ENCODE results near the gene EPS15. TPM values are rescaled to one million over a fixed set of nuclear protein-coding genes. Genes with fewer than 3 reads are reported as not detected.

EPS15 gene
- total and polyA plus RNA-seq, 10 of the 15 experiments (the other 5 are each of a cell fraction or from before 2014, with no cell fraction given): 24.7 to 87.8 (median 56.3) TPM

DNA sequence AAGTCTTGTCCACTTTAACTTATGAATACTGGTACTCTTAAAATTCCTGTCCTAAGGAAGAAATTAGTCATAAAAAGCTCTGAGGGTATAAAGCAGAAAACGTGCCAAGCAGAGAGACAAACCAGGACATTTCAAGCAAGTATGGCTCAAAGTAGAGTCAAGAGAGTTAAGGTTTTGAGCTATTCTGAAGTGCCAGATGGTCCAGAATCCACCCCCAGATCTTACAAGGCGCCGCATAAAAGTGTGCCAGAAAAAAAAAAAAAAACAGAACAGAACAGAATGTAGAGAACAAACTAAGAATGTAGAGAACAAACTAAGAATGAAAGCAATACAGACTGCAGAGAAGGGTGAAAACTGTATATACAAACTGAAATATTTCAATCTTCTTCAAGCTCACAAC, 12.5 kb downstream of the EPS15 start (continued):
- TF ChIP-seq, protein P1, sequence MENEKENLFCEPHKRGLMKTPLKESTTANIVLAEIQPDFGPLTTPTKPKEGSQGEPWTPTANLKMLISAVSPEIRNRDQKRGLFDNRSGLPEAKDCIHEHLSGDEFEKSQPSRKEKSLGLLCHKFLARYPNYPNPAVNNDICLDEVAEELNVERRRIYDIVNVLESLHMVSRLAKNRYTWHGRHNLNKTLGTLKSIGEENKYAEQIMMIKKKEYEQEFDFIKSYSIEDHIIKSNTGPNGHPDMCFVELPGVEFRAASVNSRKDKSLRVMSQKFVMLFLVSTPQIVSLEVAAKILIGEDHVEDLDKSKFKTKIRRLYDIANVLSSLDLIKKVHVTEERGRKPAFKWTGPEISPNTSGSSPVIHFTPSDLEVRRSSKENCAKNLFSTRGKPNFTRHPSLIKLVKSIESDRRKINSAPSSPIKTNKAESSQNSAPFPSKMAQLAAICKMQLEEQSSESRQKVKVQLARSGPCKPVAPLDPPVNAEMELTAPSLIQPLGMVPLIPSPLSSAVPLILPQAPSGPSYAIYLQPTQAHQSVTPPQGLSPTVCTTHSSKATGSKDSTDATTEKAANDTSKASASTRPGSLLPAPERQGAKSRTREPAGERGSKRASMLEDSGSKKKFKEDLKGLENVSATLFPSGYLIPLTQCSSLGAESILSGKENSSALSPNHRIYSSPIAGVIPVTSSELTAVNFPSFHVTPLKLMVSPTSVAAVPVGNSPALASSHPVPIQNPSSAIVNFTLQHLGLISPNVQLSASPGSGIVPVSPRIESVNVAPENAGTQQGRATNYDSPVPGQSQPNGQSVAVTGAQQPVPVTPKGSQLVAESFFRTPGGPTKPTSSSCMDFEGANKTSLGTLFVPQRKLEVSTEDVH (IDR thresholded peaks at IDR 0.05; ENCODE audit: low read depth, partially characterized antibody): no peak
- TF ChIP-seq SREBF2 (IDR thresholded peaks at IDR 0.05; ENCODE audit: low read length) (no peak), RAD21 (IDR thresholded peaks at IDR 0.05; ENCODE audit: insufficient read depth, low read depth, low read length) (no peak), ESRRA (IDR thresholded peaks at IDR 0.05; ENCODE audit: low read length) (no peak), PAX5 (IDR thresholded peaks at IDR 0.05; ENCODE audit: borderline replicate concordance, low read depth, low read length) (no peak), YY1 (IDR thresholded peaks at IDR 0.05; ENCODE audit: low read depth, low read length) (peak; percentile 70), KDM1A (IDR thresholded peaks at IDR 0.05; ENCODE audit: borderline replicate concordance) (no peak), PAX8 (IDR thresholded peaks at IDR 0.05) (no peak), NR2C1 (IDR thresholded peaks at IDR 0.05) (no peak), ZNF384 (IDR thresholded peaks at IDR 0.05; ENCODE audit: borderline replicate concordance, low read depth, low read length) (peak; percentile 98), YBX1 (IDR thresholded peaks at IDR 0.05) (no peak), SMARCA5 (IDR thresholded peaks at IDR 0.05) (no peak), POU2F2 (IDR thresholded peaks at IDR 0.05; ENCODE audit: borderline replicate concordance, low read depth, low read length) (no peak), SPI1 (IDR thresholded peaks at IDR 0.05; ENCODE audit: borderline replicate concordance, insufficient read depth, low read depth, low read length) (no peak), GABPA (IDR thresholded peaks at IDR 0.05; ENCODE audit: low read depth) (no peak), RB1 (IDR thresholded peaks at IDR 0.05; ENCODE audit: borderline replicate concordance) (no peak), BCL11A (IDR thresholded peaks at IDR 0.05; ENCODE audit: low read depth, low read length) (no peak), EGR1 (IDR thresholded peaks at IDR 0.05; ENCODE audit: borderline replicate concordance in 1 of 2, low read depth in 2 of 2, low read length in 2 of 2) (no peak), CBX5 (IDR thresholded peaks at IDR 0.05; ENCODE audit: low read depth) (peak; percentile 61; the same call in 1 of the 2 replicates)
- TF ChIP-seq, protein P2, sequence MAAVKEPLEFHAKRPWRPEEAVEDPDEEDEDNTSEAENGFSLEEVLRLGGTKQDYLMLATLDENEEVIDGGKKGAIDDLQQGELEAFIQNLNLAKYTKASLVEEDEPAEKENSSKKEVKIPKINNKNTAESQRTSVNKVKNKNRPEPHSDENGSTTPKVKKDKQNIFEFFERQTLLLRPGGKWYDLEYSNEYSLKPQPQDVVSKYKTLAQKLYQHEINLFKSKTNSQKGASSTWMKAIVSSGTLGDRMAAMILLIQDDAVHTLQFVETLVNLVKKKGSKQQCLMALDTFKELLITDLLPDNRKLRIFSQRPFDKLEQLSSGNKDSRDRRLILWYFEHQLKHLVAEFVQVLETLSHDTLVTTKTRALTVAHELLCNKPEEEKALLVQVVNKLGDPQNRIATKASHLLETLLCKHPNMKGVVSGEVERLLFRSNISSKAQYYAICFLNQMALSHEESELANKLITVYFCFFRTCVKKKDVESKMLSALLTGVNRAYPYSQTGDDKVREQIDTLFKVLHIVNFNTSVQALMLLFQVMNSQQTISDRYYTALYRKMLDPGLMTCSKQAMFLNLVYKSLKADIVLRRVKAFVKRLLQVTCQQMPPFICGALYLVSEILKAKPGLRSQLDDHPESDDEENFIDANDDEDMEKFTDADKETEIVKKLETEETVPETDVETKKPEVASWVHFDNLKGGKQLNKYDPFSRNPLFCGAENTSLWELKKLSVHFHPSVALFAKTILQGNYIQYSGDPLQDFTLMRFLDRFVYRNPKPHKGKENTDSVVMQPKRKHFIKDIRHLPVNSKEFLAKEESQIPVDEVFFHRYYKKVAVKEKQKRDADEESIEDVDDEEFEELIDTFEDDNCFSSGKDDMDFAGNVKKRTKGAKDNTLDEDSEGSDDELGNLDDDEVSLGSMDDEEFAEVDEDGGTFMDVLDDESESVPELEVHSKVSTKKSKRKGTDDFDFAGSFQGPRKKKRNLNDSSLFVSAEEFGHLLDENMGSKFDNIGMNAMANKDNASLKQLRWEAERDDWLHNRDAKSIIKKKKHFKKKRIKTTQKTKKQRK (IDR thresholded peaks at IDR 0.05; ENCODE audit: low read depth, low read length): no peak
- TF ChIP-seq, protein P3, sequence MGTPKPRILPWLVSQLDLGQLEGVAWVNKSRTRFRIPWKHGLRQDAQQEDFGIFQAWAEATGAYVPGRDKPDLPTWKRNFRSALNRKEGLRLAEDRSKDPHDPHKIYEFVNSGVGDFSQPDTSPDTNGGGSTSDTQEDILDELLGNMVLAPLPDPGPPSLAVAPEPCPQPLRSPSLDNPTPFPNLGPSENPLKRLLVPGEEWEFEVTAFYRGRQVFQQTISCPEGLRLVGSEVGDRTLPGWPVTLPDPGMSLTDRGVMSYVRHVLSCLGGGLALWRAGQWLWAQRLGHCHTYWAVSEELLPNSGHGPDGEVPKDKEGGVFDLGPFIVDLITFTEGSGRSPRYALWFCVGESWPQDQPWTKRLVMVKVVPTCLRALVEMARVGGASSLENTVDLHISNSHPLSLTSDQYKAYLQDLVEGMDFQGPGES (IDR thresholded peaks at IDR 0.05): no peak
- TF ChIP-seq, protein P4, sequence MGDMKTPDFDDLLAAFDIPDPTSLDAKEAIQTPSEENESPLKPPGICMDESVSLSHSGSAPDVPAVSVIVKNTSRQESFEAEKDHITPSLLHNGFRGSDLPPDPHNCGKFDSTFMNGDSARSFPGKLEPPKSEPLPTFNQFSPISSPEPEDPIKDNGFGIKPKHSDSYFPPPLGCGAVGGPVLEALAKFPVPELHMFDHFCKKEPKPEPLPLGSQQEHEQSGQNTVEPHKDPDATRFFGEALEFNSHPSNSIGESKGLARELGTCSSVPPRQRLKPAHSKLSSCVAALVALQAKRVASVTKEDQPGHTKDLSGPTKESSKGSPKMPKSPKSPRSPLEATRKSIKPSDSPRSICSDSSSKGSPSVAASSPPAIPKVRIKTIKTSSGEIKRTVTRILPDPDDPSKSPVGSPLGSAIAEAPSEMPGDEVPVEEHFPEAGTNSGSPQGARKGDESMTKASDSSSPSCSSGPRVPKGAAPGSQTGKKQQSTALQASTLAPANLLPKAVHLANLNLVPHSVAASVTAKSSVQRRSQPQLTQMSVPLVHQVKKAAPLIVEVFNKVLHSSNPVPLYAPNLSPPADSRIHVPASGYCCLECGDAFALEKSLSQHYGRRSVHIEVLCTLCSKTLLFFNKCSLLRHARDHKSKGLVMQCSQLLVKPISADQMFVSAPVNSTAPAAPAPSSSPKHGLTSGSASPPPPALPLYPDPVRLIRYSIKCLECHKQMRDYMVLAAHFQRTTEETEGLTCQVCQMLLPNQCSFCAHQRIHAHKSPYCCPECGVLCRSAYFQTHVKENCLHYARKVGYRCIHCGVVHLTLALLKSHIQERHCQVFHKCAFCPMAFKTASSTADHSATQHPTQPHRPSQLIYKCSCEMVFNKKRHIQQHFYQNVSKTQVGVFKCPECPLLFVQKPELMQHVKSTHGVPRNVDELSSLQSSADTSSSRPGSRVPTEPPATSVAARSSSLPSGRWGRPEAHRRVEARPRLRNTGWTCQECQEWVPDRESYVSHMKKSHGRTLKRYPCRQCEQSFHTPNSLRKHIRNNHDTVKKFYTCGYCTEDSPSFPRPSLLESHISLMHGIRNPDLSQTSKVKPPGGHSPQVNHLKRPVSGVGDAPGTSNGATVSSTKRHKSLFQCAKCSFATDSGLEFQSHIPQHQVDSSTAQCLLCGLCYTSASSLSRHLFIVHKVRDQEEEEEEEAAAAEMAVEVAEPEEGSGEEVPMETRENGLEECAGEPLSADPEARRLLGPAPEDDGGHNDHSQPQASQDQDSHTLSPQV (IDR thresholded peaks at IDR 0.05): no peak
